ENCODE data around the gene SLFN11.
"Not testable (repeated sequence)": the region's sequence is repeated elsewhere in the genome, so short reads cannot be mapped to it uniquely, and the experiment has no call there.

The SLFN11 gene, protein sequence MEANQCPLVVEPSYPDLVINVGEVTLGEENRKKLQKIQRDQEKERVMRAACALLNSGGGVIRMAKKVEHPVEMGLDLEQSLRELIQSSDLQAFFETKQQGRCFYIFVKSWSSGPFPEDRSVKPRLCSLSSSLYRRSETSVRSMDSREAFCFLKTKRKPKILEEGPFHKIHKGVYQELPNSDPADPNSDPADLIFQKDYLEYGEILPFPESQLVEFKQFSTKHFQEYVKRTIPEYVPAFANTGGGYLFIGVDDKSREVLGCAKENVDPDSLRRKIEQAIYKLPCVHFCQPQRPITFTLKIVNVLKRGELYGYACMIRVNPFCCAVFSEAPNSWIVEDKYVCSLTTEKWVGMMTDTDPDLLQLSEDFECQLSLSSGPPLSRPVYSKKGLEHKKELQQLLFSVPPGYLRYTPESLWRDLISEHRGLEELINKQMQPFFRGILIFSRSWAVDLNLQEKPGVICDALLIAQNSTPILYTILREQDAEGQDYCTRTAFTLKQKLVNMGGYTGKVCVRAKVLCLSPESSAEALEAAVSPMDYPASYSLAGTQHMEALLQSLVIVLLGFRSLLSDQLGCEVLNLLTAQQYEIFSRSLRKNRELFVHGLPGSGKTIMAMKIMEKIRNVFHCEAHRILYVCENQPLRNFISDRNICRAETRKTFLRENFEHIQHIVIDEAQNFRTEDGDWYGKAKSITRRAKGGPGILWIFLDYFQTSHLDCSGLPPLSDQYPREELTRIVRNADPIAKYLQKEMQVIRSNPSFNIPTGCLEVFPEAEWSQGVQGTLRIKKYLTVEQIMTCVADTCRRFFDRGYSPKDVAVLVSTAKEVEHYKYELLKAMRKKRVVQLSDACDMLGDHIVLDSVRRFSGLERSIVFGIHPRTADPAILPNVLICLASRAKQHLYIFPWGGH
- total RNA-seq: 33.3 to 51.2 reads per million in 2 experiments

DNA sequence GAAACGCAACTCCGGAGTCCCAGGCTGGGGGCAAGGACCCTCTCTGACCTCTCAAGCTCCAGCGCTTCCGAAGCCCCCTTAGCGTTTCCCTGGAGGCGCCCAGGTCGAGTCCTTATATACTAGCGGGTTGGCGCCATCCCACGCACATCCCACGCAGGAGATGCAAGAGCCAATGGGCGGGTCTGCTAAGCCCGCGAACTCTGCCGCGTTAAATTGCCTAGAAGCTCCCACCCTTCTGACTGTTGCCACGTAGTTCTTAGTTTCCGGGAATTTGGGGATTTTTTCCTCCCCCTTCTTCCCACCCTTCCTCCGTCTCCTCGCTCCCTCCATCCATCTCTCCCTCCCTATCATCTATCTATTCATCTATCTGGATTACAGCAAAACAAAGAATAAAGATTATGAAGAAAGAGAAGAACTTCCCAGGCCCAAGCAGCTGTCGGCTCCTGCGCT is at the start of gene SLFN11:
SLFN11 (minus strand) TSS at position 88 of the 450 bp plus-strand sequence. CDS start 9,814 bp downstream, outside the sequence.
- peak; percentile 83 for DNase-seq (ENCODE audit: low read depth)

DNA sequence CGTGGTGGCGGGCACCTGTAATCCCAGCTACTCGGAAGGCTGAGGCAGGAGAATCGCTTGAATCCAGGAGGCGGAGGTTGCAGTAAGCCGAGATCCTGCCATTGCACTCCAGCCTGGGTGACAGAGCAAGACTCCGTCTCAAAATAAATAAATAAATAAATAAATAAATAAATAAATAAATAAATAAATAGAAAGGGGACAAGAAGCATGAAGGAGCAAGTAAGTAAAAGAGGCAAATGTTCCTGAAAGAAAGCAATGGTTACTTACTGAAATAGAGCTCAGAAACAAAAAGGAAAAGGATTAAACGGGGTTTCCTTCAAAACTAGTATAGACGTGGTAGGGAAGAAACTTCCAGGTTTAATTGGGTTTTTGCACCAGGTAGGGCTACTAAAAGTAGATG is 47.6 kb upstream of the SLFN11 start:
- DNase-seq (ENCODE audit: low read depth): not testable (repeated sequence)

DNA sequence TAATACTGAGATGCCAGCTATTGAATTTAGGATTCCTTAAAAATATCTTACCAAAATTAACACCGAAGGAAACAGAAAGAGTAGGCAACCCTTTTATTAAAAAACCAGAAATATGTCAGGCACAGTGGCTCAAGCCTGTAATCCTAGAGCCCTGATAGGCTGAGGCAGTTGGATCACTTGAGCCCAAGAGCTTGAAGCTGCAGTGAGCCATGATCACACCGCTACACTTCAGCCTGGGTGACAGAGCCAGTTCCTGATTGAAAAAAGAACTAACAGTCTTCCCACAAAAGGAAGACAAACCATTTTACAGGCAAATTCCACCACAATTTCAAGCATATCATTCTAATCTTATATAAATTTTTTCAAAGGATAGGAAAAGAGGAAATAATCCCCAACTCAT is 43.2 kb upstream of the SLFN11 start:
- DNase-seq (ENCODE audit: low read depth): no peak

DNA sequence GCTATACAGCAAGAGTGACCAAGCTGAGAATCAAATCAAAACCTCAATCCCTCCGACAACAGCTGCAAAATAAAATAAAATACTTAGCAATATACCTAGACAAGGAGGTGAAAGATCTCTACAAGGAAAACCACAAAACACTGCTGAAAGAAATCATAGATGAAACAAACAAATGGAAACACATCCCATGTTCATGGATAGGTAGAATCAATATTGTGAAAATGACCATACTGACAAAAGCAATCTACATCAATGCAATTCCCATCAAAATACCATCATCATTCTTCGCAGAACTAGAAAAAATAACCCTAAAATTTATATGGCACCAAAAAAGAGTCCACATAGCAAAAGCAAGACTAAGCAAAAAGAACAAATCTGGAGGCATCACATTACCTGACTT is 41.3 kb upstream of the SLFN11 start:
- not testable (repeated sequence) for DNase-seq (ENCODE audit: low read depth)

DNA sequence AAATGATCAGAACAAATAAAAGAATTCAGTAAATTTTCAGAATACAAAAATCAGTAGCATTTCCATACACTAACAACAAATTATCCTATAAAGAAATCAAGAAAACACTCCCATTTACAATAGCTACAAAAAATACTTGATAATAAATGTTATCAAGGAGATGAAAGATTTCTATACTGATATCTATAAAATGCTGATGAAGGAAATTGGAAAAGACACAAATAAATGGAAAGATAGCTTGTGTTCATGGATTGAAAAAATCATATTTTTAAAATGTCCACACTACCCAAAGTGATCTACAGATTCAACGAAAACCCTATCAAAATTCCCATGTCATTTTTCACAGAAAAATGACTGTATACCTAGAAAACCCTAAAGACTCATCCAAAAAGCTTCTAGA is 40.8 kb upstream of the SLFN11 start:
- DNase-seq (ENCODE audit: low read depth): no peak

DNA sequence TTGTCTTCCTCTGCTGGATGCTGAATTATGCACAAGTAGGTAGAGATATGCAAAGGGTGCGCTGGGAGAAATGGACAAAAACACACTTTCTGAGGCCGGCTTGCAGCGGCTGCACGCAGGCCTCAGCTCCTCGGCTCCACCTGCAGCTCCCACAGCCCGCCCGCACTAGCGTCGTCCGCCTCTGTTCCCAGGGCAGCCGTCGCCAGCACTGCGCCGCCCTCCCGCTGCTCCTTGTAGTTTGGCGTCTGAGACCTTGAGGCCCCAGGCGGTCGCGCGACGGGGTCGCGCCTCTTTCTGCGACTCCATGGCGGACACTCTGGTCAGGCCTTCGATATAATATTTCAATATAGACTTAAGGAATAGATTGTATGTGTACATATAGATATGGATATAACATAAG is 34.1 kb upstream of the SLFN11 start:
- DNase-seq (ENCODE audit: low read depth): no peak

DNA sequence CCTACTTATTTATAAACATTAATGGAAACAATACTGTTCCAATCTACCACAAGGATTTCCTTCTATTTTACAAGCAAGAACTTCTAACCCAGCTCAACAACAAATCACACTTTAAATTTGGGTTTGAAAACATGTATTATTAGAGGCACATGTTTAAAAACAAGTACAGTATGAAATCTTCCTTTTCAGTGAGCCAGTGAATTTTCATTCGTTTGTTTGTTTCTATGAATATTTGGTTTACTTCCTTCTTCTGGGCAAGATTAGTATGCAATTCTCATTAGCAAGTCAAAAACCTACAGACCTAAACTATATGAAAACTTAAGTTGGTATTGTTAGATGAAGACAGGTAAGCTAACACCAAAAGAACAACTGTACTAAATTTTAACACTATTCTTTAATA is 33.1 kb upstream of the SLFN11 start:
- no peak for DNase-seq (ENCODE audit: low read depth)

DNA sequence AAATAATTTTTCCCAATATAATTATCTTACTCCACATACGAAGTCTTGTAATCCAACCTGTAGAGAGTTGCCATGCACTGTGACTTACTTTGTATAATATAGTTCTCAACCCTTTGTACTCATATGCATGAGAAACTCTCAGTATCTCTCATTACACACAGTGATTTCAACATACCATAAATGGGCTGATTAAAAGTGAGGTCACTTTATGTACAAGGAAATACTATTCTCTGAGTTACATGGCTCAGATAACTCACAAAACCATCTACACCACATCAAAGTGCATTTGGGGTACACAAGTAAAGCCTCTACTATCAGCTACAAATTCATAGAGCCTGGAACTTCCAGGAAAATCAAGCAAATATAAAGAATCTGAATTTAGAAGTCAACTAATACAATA is 30.9 kb upstream of the SLFN11 start:
- no peak for DNase-seq (ENCODE audit: low read depth)

DNA sequence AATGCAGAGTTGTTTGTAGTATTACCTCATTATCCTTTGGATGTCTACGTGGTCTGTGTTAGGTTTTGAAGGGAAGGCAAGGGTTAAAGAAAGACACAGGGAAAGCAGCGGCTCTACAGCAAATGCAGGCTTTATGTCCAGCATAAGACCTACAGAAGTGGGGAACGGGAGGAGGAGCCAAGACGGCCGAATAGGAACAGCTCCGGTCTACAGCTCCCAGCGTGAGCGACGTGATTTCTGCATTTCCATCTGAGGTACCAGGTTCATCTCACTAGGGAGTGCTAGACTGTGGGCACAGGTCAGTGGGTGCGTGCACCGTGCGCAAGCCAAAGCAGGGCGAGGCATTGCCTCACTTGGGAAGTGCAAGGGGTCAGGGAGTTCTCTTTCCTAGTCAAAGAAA is 20.4 kb upstream of the SLFN11 start:
- DNase-seq (ENCODE audit: low read depth): not testable (repeated sequence)

DNA sequence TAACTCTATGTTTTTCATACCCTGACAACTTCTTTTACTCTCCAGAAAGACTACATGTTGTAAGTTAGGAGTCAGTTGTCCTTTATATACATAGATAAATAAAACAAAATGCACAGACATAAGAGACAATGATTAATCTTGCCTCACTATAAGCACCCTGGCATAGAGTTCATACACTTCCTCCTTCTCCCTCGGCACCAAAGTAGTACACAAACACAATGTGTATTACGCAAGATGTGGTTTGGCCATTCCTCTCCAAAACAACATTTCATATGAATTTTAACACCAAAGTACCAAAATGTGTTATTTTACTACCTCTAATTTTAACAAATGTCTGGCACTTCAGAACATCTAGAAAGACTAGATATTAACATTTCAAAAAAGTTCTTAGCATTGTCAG is 17.2 kb upstream of the SLFN11 start:
- DNase-seq (ENCODE audit: low read depth): no peak

DNA sequence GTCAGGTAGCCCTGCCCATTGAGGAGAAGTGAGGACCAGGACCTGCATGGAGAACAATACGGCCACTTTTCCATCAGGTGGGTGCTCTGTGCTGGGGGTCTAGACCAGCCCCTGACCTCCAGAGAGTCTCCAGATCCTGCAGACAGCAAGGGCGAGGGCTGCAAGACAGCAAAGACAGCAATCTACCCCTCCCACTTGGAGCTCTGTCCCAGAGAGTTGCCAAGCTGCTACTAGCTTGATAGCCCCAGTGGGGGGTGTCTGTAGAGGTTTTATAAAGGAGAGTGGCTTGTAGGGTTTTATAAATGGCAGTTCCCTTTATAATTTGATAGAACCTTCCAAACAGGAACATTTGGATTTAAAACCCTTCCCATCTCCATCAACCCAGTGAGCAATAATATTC is 16.7 kb upstream of the SLFN11 start:
- DNase-seq (ENCODE audit: low read depth): no peak

DNA sequence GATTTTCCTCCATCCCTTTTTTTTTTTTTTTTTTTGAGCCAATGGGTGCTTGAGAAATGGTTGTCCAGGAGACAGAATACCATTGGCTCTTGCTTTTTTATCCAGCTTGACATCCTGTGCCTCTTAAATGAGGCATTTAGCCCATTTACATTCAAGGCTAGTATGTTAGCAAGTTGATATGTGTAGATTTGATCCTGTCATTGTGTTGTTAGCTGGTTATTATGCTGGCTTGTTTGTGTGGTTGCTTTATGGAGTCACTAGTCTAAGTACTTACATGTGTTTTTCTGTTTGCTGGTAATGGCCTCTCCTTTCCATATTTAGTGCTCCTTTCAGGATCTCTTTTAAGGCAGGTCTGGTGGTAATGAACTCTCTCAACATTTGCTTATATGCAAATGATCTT is 14.1 kb upstream of the SLFN11 start:
- no peak for DNase-seq (ENCODE audit: low read depth)

DNA sequence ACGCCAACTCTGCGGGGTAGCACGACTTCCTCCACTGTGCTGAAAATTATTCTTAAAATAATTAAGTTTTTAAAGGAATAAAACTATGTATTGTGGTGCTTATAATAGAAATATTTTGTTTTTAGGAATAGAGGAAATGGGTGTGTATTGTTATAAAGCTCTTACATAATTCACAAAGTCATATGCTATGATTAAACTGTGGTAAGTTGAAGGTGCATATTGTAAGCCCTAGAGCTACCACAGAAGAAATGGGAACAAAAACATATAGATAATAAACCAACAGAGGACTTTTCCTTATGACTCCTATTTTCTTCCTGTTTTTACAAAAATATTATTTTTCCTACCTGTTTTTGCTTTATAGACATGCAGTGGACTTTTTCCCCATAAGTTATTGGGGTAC is 4.3 kb upstream of the SLFN11 start:
- no peak for DNase-seq (ENCODE audit: low read depth)

DNA sequence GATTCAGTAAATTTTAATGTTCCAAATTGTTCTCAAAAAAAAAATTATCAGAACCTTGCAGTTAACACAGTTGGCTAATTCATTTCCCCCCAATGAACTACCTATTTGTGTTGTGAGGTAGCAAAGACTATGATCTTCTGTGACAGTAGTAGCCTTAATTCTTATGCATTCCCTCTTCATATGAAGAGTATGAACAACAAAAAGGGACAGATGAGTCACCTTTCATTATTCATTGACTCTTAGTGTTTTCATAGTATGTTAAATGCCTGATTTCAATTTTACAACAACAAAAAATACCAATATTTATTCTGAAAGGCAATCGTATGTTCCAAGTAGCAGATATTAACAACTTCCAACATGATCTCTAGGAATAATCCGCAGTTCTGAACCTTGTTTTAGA is 3.6 kb upstream of the SLFN11 start:
- no peak for DNase-seq (ENCODE audit: low read depth)

DNA sequence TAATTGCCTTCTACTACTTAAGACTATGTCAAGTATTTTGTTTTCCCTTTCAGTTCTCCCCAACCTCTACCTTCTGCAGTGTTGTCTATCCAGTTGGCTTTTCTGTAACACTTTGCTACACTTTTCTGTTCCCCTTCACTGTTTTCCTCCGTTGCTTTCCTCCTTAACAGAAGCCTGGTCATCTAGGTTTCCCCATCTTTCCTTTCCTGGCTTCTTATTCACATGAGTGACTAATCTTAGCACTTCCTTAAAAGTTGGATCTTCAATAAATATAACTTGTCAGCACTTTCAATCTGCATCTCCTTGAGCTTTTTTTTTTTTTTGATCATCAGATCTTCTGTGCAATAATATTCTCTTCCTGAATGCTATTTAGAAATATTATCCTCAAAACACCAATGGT is 2.8 kb upstream of the SLFN11 start:
- no peak for DNase-seq (ENCODE audit: low read depth)

DNA sequence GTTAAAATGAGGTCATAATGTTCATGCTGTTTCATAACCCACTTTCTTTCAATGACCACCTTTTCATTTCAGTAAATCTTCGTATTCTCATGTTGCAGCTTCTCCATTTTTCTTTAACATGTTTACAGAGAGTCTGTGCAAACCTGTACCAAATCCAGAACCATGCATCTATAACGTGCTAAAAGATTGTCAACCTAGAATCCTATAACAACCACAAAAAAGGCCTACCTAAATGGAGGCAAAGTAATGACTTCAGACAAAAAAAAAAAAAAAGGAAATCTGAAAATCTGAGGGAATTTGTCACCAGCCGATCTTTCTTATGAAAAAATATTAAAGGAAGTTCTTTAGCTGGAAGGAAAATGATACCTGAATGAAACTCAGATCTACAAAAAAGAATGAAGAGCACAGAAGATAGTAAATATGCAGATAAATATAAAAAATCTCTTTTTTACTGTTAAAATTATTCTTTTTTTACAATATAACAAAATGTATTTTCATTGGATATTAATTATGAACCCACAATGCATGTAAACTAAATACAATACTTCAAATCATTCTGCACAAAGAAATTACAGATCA is 1.4 kb upstream of the SLFN11 start:
- DNase-seq (ENCODE audit: low read depth): no peak

DNA sequence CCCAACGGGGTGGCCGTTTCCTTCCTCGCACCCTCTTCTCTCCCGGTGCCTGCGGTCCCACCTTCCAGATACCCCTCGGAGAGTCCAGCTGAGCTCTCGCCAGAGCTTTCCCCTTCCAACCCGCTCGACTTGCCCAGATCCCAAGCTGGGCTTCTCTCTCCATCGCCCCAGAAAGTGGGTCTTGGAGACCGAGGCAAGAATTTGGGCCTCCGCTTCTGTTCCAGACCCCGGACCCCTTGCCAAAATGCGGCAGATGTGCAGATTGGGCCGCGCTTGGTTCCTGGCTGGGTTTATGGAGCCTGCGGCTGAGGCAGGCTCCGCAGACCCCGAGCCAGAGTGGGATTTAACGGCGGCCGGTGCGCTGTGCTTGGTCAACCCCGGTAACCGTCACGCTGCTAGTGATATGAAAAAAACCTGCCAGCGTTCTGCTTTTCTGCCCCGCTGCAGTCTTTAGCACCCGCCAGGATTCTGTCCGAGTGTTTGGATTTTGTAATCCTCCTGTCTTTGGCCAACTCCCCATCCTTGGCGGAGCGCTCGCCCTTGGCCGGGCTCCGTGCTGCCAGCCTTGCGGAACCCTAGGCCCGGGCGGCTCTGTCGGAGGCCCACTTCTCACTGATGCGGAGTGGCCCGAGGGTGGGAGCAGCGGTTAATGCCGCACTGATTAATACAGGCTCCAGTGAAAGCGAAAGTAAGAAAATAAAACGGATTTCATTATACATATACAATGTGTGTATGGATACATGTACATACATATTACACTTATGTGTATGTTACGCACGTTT is 754 bp upstream of the SLFN11 start:
- peak; percentile 4 for DNase-seq (ENCODE audit: low read depth)

DNA sequence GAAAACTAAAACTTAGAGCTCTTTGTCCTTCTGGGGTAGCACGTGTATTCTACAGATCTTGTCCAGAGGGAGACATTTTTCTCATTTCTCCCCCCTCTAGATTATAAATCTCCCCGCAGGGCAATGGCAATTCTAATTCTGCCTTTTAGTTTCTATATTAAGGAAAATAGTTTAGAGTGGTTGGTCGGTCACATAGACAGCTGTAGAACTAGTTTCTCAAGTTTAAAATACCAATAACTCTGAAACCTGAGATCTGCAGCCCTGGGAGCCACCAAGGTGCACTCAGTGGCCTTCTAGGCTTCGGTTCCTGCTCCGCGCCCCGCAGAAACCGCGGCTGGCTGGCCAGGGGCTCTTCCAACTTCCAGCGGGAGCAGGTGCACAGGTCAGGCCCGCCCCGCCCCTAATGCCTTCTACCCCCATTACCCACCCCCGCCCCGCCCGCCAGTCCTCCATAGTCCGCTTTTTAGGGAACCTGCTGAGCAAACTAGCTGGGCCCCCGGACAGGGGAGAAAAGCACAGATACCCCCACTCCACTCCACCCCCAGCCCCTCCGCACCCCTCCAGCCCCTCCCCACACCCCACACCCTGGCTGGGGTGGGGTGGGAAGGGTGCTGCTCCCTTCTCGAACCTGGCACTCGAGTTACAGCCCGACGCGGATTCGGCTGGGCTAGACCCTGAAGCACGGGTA is 431 bp downstream of the SLFN11 start:
- DNase-seq (ENCODE audit: low read depth): peak; percentile 9

DNA sequence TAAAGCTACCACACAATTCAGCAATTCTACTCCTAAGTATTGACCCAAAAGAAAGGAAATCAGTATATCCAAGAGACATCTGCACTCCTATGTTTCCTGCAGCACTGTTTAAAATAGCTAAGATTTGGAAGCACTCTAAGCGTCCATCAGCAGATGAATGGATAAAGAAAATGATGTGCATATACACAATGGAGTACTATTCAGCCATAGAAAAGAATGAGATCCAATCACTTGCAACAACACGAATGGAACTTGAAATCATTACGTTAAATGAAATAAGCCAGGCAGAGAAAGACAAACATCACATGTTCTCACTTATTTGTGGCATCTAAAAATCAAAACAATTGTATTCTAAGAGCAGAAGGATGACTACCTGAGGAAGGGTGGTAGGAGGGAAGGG is 1.5 kb downstream of the SLFN11 start:
- no peak for DNase-seq (ENCODE audit: low read depth)

DNA sequence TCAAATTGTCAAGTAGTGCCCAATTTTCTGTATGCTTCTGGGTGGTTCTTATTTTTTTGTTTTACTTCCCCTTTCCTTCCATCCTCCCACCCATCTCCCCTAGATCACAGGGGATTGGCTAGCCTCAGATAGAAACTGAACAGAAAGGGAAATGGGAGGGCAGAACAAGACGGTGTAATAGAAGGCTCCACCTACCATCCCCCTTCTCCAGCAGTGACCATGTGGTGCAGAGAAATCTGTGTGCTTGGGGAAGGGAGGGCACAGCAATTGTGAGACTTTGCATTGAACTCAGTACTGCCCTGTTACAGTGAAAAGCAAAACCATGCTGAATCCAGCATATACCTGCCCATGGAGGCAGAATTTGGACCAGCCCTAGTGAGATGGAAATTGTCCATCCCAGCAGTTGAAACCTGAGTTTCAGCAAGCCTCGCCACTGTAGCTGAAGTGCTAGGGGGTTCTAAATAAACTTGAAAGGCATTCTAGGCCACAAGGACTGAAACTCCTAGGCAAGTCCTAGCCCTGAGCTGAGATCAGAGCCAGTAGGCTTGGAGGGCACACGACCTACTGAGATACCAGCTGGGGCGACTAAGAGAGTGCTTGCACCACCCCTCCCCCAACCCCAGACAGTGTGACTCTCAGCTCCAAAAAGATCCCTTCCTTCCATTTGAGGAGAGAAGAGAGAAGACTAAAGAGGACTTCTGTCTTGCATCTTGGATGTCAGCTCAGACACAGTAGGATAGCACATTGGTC is 5.2 kb downstream of the SLFN11 start:
- no peak for DNase-seq (ENCODE audit: low read depth)

All from T follicular helper cell (primary cell).